ENCODE results near the gene TOGARAM2. TPM values are rescaled to one million over a fixed set of nuclear protein-coding genes. Genes with fewer than 3 reads are reported as not detected.

Gene TOGARAM2
- total RNA-seq, 4 donors from 2014 or later, result 6.0 to 35.0 (median 19.5) TPM

- Histone ChIP-seq H3K9me3 (peaks cover 0 to 5% (median 0%) of the 10 kb centered on the region in 4 donors), H3K4me1 (peaks cover 0 to 30% (median 15%) of the 10 kb centered on the region in 4 donors), H3K27ac (no peak overlapping the region), H3K36me3 (peaks cover 0 to 56% (median 0%) of the 10 kb centered on the region in 3 donors), H3K4me3 (no peak overlapping the region), H3K27me3 (no peaks in the 10 kb centered on the region)
- DNase-seq (ENCODE audit: low spot score in 2 of 2), result no peak
- TF ChIP-seq EP300 (IDR thresholded peaks at IDR 0.05), result no peak
- no peak for TF ChIP-seq CTCF (IDR thresholded peaks at IDR 0.05)
- TF ChIP-seq POLR2A (IDR thresholded peaks at IDR 0.05), result no peak
- 93 to 100% methylated on average over 1 of the region's 1 CpG for WGBS, 2 donors
Observed at GRCh38 chr2:28949190-28949589, 31.9 kb upstream of the TOGARAM2 start.

GRCh38 chr2:28949617-28950305 is 31.3 kb upstream of the TOGARAM2 start:
- Histone ChIP-seq H3K4me3 (no peak overlapping the region), H3K27me3 (no peaks in the 10 kb centered on the region), H3K9me3 (peaks cover 0 to 5% (median 0%) of the 10 kb centered on the region in 4 donors), H3K4me1 (peaks cover 0 to 30% (median 15%) of the 10 kb centered on the region in 4 donors), H3K27ac (peak overlapping the region in 1 of 4 donors; percentile 81), H3K36me3 (peaks cover 0 to 50% (median 0%) of the 10 kb centered on the region in 3 donors)
- TF ChIP-seq CTCF (IDR thresholded peaks at IDR 0.05) (no peak), EP300 (IDR thresholded peaks at IDR 0.05) (no peak), POLR2A (IDR thresholded peaks at IDR 0.05) (no peak)
- DNase-seq (ENCODE audit: low spot score in 2 of 2), result no peak
- WGBS, 2 donors, result 87 to 88% methylated on average over 11 of the region's 11 CpGs

GRCh38 chr2:28950941-28951630 is 30.0 kb upstream of the TOGARAM2 start:
- DNase-seq (ENCODE audit: low spot score in 2 of 2), result no peak
- WGBS, 2 donors, result 94 to 97% methylated on average over 12 of the region's 12 CpGs
- Histone ChIP-seq H3K27ac (peak overlapping the region in 3 of 4 donors; percentile 71 to 81 (median 81)), H3K36me3 (peaks cover 0 to 37% (median 0%) of the 10 kb centered on the region in 3 donors), H3K4me3 (no peak overlapping the region), H3K27me3 (no peaks in the 10 kb centered on the region), H3K9me3 (peaks cover 0 to 5% (median 0%) of the 10 kb centered on the region in 4 donors), H3K4me1 (peaks cover 0 to 30% (median 17%) of the 10 kb centered on the region in 4 donors)
- TF ChIP-seq CTCF (IDR thresholded peaks at IDR 0.05) (no peak), POLR2A (IDR thresholded peaks at IDR 0.05) (no peak), EP300 (IDR thresholded peaks at IDR 0.05) (no peak)

- peak; percentile 48 to 80 for DNase-seq (ENCODE audit: low spot score in 2 of 2)
- peak; percentile 79 to 98 for TF ChIP-seq EP300 (IDR thresholded peaks at IDR 0.05)
- TF ChIP-seq CTCF (IDR thresholded peaks at IDR 0.05), result no peak
- no peak for TF ChIP-seq POLR2A (IDR thresholded peaks at IDR 0.05)
- H3K4me1 ChIP-seq, result peaks cover 0 to 30% (median 20%) of the 10 kb centered on the region in 4 donors
- H3K4me3 ChIP-seq, result no peak overlapping the region
- H3K27me3 ChIP-seq, result no peaks in the 10 kb centered on the region
- peak overlapping the region; percentile 36 to 81 (median 76) for H3K27ac ChIP-seq
- H3K36me3 ChIP-seq, result peaks cover 0 to 26% (median 0%) of the 10 kb centered on the region in 3 donors
- H3K9me3 ChIP-seq, result peaks cover 0 to 5% (median 0%) of the 10 kb centered on the region in 4 donors
- WGBS, 2 donors, result 59 to 66% methylated on average over 13 of the region's 13 CpGs
Observed at GRCh38 chr2:28951910-28952835, 28.9 kb upstream of the TOGARAM2 start.
